Bronchial epithelial cell (primary cell): ENCODE measurements around the gene PSMG3. TPM values are rescaled to one million over a fixed set of nuclear protein-coding genes. Genes with fewer than 3 reads are reported as not detected.
A peak's percentile ranks its signal among the peaks of the same experiment; 100 is the strongest.

Experiments
- DNase-seq: peaks from one replicate; pipeline ENCODE4 v3.0.0-alpha.2; 2010; ENCODE audit warnings: low read depth
- FAIRE-seq: peaks from 2 replicates; lab custom pipeline; 2011; peaks lifted over from hg19 to GRCh38; lab: Jason Lieb, UNC
- H3K27me3 ChIP-seq: 2 replicates; pipeline ENCODE4 v1.5.1; 2011; ENCODE audit warnings: low read length; ENCODE audit not compliant: control insufficient read depth, insufficient read depth
- H3K36me3 ChIP-seq: 2 replicates; pipeline ENCODE4 v1.5.1; 2011; ENCODE audit warnings: low read length; ENCODE audit not compliant: control insufficient read depth, insufficient read depth
- H3K4me3 ChIP-seq: 2 replicates; pipeline ENCODE4 v1.5.1; 2011; ENCODE audit warnings: mild to moderate bottlenecking, low read depth, low read length, control low read depth
- CTCF ChIP-seq: IDR thresholded peaks from 2 replicates; pipeline ENCODE4 v1.5.1; 2011; ENCODE audit warnings: mild to moderate bottlenecking, moderate library complexity, low read length, control low read depth, inconsistent platforms; ENCODE audit not compliant: insufficient read depth, severe bottlenecking
- total RNA-seq: library from RNA; depleted of rRNA; stranded (reverse); fragments of >200 nt; gene quantifications from 2 replicates; pipeline ENCODE4 v1.2.1, GENCODE V29; 2014

Gene PSMG3
- total RNA-seq, 1 donor from 2014 or later, result 50.8 TPM

GRCh38 chr7:1533255-1533546, 36.6 kb downstream of the PSMG3 start:
- no peak for FAIRE-seq
- Histone ChIP-seq H3K36me3 (peaks cover 8% of the 10 kb centered on the region), H3K4me3 (peak overlapping the region; percentile 35), H3K27me3 (no peaks in the 10 kb centered on the region)
- no peak for TF ChIP-seq CTCF
- DNase-seq, result no peak

- H3K36me3 ChIP-seq, result peaks cover 8% of the 10 kb centered on the region
- DNase-seq (peak; percentile 97), FAIRE-seq (peak; percentile 85)
- no peaks in the 10 kb centered on the region for H3K27me3 ChIP-seq
- H3K4me3 ChIP-seq, result peak overlapping the region; percentile 86
- no peak for TF ChIP-seq CTCF
Observed at GRCh38 chr7:1532456-1533254, 37.2 kb downstream of the PSMG3 start.

GRCh38 chr7:1531979-1532455, 37.8 kb downstream of the PSMG3 start:
- H3K4me3 ChIP-seq, result peak overlapping the region; percentile 86
- DNase-seq, result peak; percentile 36
- H3K27me3 ChIP-seq, result no peaks in the 10 kb centered on the region
- no peak for FAIRE-seq
- TF ChIP-seq CTCF, result no peak
- H3K36me3 ChIP-seq, result peaks cover 8% of the 10 kb centered on the region

- Histone ChIP-seq H3K4me3 (peak overlapping the region; percentile 86), H3K36me3 (peaks cover 7% of the 10 kb centered on the region), H3K27me3 (no peaks in the 10 kb centered on the region)
- DNase-seq (peak; percentile 49), FAIRE-seq (no peak)
- TF ChIP-seq CTCF, result no peak
Observed at GRCh38 chr7:1531263-1531978, 38.4 kb downstream of the PSMG3 start.

DNA sequence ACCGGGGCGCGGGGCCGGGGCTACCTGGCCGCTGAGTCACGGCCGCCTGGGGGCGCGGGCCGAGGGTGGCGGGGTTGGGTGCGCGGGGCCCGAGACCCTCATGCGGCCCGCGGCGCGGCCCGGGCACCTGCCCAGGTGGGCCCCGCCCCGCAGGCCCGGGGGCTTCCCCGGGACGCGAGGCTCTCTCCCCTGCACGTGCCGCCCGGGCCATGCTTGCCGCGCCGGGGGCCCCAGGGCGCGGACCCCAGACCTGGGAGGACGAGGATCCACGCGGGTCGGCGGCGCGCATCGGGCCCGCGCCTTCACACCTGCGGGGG, 38.9 kb downstream of the PSMG3 start:
- no peak for FAIRE-seq
- DNase-seq, result no peak
- H3K4me3 ChIP-seq, result peak overlapping the region; percentile 86
- H3K27me3 ChIP-seq, result no peaks in the 10 kb centered on the region
- TF ChIP-seq CTCF, result no peak
- peaks cover 3% of the 10 kb centered on the region for H3K36me3 ChIP-seq
